HK-2 (cell line): ENCODE data around the gene DSE.

Experiments
- DNase-seq: peaks from one replicate; pipeline ENCODE4 v3.0.0-alpha.2; 2018; ENCODE audit not compliant: unreplicated experiment

The DSE gene

GRCh38 chr6:116476002-116476678 is 105.4 kb downstream of the DSE start:
- DNase-seq = no peak

DNA sequence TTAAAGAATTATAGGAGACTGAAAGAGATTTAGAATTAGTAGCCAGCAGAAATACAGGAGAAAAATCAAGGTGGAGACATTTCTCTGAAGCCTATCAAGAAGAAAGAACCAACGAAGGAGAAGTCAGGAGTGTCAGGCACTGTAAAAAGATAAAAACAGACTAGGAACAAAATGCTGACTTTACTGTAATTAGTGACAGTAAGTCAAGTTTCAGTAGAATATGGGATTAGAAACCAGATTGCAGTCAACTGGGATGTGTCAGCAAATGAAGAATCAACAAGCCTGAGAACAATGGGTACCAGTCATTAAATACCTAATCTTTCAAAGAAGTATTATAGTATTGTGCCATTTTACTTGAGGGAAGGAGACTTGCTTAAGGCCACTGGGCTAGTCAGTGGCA is 112.0 kb downstream of the DSE start:
- no peak for DNase-seq

DNA sequence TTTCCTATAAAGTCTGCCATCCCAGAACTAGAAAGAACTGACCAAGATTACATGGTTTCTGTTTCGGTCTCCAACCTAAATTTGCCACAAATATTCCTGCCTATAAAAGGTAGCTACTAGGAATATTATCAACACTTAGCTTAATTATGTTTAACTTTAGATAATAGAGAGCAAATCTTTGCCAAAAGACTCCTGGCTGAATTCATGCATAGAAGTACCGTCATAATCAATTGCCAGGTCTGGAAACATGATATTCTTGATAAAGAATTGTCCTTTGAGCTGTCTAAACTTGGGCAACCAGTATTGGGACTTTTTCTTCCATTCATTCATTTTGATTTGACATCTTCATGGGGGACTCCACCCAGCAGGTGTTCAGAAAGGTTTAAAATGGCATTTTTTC is 112.9 kb downstream of the DSE start:
- DNase-seq = no peak

DNA sequence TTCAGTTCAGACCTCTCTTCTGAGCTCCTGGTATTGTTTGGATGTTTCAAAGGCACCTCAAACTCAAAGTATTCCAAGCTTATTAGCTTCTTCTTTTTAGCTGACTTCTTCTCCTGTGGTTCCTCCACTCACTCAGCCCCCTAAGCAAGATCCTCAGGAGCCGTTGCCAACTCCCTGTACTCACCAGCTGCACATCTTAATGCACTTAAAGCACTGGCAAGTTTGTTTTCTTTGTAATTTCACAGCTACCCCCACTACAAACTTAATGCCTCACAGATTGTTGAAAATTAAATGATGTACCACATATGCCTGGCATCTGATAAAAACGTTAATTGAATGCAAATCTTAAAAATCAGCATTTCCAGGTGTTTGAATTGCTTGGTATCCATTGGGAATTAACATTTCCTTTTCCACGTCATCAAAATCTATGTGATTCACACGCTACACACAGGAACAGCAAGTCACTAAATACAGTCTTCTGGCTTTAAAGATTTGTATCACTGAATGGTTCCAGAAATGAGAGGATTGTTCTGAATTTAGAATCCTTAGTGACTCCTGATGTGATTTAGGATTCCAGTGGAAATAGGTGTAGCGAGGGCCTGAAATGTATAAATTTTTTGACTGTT is 114.9 kb downstream of the DSE start:
- DNase-seq = no peak

DNA sequence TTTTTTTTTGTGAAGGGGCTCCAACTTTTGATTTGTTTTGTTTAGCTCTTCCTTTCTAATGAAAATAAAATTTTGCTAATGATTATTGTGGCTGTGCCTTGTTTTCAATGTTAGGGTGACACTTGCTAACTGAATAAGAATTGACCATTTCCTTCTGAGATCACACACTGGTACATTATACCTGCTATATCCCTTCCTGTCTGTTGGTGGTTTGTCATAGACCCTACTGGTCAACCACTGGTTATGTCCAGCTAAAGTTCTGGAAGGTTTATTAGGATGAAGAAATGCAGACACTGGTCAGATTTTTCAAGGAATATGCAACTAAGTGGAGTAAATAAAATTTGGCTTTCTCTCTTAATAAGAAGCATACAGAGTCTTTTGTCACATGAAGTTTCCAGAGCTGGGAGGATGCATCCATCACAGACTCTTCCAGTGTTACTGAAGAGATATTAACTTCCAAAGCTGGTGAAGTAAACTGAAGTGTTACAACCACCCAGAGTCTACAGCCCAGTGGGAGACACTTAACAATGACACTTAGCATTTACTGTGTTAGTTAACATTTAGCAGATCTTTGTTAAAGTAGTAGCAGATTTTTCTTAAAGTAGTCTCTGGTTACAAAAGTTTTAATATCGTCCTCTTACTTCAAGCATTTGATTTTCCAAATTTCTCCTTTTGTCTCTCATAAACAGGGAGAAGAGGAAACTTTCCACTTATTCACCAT is 121.0 kb downstream of the DSE start:
- DNase-seq = no peak

- DNase-seq = no peak
Measured at GRCh38 chr6:116492331-116493067, 121.8 kb downstream of the DSE start.
